ENCODE results near the gene CNTN2.
A peak's percentile ranks its signal among the peaks of the same experiment; 100 is the strongest.

CNTN2 gene

DNA sequence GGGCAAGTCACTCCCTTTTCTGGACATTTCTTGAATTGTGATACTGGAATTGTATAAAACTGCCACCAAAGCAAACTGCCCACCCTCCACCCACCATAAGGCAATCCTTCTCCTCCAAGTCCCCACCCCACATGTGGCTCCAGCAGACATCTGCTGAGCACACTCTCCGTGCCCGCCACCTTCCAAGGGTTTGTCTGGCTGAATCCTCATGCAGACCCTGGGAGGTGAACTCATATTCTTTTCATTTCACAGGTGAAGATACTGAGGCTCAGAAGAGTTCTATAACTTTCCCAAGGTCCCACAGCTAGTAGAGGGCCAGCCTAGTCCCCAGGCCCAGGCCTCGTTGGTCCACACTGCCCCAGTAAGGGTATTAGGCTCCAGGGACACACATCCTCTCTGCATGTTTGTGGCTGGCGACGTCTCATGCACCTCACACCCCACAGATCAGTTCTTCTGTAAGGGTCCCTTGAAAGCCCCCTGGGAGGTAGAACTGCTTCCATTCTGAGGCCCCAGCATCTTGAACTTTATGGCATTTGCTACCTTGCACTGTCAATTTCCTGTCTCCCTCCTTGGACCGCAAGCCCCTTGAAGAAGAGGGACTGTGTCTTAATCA, 14.1 kb downstream of the CNTN2 start:
- no peak for DNase-seq (ENCODE audit: low spot score)

DNA sequence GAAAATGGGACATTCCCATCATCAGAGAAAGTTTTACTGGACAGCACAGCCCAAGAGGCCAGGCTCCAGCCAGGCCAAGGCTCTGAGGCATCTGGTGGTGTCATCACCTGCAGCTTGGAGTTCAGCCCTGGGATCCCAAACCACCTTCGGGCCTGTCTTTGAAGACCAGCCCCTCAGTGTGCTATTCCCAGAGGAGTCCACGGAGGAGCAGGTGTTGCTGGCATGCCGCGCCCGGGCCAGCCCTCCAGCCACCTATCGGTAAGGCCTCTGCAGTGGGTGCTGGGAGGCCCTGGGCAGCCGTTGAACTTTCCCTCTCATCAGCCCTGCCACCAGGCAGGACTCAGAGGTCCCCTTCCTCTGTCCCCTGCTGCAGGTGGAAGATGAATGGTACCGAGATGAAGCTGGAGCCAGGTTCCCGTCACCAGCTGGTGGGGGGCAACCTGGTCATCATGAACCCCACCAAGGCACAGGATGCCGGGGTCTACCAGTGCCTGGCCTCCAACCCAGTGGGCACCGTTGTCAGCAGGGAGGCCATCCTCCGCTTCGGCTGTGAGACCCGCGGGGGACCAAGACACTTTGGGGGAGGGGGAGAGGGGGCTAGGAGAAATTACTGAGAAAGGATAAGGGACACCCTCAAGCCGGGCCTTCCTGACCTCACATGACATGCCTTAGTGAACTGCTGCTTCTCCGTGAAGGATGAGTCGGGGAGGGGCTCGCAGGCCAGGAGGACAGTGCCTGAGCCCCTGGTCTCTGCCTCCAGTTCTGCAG, 15.0 kb downstream of the CNTN2 start:
- no peak for DNase-seq (ENCODE audit: low spot score)

DNA sequence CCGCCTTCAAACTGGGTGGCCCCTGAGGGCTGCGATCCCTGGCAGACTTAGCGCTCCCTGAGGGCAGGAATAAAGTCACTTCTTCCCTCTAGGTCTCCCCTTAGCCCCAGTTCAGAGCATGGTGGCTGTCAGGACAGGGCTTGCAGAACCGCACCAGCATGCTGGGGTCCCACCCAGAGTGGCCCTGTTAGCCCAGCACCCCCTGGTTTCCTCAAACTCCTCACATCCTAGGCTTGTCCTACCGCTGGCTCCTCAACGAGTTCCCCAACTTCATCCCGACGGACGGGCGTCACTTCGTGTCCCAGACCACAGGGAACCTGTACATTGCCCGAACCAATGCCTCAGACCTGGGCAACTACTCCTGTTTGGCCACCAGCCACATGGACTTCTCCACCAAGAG, 15.8 kb downstream of the CNTN2 start:
- no peak for DNase-seq (ENCODE audit: low spot score)

DNA sequence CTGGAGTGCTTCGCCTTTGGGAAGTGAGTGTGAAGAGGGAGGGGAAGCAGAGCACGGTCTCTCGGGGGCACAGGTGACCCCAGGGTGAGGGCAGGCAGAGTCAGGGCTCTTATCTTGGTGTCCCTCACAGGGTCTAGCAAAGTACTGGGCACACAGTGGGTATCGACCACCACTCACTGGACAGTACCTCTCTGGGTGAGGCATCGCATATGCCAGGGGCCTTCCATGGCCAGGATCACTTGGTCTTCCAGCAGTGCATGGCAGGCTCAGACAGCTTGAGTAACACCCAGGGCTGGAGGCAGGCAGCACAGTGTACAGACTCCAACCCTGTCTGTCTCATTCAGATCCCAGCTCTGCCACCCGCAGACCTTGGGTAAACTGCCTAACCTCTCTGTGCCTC, 16.6 kb downstream of the CNTN2 start:
- DNase-seq (ENCODE audit: low spot score) = no peak

DNA sequence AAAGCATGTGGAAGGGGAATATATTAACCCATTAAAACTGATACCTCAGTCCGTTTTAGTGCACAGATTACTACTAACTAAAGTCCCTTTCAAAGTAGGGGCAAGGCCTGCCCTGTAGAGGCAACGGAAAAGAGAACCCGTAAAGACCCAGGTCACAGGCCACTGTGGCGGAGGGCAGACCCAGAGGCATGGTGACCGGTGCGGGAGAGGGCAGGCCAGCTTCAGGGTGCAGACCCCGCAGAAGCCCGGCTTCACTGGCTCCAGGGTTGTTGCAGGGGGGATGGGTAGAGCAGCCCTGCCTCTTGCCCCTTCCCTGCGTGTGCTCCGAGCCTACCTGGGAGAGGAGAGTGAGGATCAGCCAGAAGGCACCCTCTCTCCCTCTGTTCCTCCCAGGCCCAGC, 17.7 kb downstream of the CNTN2 start:
- DNase-seq (ENCODE audit: low spot score) = no peak

DNA sequence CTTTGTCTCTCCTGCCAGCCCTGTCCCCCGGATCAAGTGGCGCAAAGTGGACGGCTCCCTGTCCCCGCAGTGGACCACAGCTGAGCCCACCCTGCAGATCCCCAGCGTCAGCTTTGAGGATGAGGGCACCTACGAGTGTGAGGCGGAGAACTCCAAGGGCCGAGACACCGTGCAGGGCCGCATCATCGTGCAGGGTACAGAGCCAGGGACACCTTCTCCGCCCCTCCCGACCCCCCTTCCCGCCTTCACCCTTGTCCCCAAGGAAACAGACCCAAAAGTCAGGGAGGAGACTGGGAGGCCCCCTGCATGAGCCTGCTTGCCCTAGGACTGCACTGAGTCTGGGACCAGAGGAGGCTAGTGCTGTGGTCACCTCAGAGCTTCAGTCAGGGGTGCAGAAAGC, 18.2 kb downstream of the CNTN2 start:
- no peak for DNase-seq (ENCODE audit: low spot score)

DNA sequence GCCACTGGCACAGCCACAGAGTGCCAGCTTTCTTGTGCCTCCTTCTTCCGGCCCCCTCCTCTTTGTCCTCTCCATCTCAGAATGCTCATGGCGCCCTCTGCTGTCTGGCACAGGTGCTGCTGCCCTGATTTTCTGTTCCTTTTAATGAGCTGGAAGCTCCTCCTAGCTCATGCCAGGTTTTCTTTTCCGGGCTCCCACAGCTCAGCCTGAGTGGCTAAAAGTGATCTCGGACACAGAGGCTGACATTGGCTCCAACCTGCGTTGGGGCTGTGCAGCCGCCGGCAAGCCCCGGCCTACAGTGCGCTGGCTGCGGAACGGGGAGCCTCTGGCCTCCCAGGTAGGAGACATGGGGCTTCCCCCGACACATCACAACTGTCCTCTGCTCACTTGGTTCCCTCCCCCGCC, 18.7 kb downstream of the CNTN2 start:
- peak; percentile 51 for DNase-seq (ENCODE audit: low spot score)

DNA sequence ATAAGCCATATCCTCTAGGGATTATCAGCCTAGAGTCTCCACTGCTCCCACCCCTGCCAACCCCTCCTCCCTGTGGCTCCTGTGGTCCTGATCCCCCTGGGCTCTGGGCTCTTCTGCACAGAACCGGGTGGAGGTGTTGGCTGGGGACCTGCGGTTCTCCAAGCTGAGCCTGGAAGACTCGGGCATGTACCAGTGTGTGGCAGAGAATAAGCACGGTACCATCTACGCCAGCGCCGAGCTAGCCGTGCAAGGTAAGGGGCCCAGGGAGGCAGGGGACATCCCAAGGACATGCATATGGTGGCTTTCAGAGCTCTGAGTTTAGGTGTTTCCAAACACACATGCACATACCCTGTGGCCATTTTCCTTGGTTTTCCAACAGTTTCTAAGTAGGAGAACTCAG, 19.3 kb downstream of the CNTN2 start:
- no peak for DNase-seq (ENCODE audit: low spot score)

DNA sequence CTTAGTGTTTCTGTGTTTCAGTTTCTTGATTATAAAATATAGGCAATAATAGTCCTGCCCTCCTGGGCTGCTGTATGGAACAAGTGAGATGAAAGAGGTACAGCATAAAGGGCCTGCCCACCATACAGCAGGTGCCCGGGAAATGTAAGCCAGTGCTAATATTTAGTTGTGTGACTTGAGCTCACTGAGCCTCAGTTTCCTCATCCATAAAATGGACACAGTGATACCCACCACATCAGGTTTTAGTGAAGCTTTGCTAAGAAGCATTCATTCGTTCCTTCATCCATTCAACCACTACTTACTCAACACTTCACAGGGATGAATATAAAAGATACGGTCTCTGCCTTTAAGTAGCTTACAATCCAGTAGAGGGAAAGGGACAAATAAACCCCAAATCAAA, 19.9 kb downstream of the CNTN2 start:
- no peak for DNase-seq (ENCODE audit: low spot score)

DNA sequence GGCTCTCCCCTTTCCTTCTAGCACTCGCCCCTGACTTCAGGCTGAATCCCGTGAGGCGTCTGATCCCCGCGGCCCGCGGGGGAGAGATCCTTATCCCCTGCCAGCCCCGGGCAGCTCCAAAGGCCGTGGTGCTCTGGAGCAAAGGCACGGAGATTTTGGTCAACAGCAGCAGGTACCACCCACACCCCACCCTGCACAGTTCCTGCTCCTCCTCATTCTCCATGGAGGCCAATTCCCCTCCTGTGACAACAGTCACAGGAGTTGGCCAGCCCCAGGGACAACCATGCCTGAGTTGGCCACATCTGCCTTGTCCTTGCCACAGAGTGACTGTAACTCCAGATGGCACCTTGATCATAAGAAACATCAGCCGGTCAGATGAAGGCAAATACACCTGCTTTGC, 21.3 kb downstream of the CNTN2 start:
- no peak for DNase-seq (ENCODE audit: low spot score)

DNA sequence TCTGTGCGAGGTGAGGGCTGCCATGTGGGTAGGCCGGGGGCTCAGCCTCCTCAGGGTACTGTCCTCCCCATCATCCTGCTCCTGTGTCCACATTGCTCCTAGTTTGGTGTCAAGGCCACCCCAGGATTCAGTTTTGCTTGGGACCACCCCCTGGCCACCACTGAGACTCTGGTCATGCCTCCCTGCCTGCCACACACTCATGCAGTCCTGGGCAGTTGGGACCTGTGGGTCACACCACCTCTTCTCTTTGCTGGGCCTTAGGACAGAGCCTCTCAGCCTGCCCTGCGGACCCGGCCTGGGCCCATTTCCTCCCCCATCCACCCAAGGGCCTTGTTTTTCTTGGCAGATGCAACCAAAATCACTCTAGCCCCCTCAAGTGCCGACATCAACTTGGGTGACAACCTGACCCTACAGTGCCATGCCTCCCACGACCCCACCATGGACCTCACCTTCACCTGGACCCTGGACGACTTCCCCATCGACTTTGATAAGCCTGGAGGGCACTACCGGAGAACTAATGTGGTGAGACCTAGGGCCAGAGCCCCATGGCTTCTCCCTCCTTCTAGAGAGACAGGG, 21.8 kb downstream of the CNTN2 start:
- no peak for DNase-seq (ENCODE audit: low spot score)

DNA sequence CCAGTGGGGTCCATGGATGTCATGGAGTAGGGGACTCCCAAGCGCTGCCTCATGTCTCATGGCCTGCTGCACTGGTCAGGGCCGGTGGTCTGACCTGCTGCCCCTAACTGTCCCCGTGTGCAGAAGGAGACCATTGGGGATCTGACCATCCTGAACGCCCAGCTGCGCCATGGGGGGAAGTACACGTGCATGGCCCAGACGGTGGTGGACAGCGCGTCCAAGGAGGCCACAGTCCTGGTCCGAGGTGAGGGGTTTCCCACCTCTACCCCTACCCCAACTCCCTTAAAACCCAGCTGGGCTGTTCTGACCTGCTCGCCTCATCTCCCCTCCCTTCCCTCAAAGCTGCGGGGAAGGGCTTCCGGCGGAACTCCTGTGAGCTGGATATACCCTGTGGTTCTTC, 22.7 kb downstream of the CNTN2 start:
- DNase-seq (ENCODE audit: low spot score) = no peak

DNA sequence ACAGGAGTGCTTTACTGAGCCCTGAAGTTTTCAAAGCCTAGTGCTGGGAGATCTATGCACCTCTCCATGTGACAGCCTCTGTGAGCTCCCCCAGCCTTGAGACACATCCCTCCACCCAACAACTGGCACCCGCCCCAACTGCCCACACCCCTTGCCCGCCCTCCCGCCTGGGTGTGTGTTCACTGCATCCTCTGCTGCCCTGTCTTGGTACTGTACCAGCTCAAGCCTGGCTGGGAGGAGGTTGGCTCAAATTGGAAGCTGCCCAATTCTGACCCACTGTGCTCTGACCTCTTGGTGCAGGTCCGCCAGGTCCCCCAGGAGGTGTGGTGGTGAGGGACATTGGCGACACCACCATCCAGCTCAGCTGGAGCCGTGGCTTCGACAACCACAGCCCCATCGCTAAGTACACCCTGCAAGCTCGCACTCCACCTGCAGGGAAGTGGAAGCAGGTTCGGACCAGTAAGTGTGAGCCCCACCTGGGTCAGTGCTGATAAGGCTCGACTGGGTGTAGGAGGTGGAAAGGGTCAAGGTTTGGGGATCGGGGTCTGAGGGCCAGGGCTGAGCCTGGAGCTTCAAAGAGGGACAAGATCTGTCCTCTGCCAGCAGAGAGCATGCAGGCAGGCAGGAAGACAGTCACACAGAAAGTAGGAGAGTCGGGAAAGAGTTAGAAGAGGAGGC, 23.3 kb downstream of the CNTN2 start:
- DNase-seq (ENCODE audit: low spot score) = no peak

DNA sequence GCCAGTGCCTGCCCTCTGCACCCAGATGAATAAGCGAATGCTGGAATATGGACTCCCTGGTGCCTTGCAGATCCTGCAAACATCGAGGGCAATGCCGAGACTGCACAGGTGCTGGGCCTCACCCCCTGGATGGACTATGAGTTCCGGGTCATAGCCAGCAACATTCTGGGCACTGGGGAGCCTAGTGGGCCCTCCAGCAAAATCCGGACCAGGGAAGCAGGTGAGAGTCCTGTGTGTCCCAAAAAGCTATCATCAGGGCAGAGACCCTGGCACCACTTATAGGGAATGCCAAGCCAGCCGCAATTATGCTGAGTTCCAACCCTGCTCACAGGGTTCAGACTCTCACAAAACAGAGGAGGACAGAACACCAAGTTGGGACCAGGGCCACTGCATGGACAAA, 24.0 kb downstream of the CNTN2 start:
- DNase-seq (ENCODE audit: low spot score) = no peak

DNA sequence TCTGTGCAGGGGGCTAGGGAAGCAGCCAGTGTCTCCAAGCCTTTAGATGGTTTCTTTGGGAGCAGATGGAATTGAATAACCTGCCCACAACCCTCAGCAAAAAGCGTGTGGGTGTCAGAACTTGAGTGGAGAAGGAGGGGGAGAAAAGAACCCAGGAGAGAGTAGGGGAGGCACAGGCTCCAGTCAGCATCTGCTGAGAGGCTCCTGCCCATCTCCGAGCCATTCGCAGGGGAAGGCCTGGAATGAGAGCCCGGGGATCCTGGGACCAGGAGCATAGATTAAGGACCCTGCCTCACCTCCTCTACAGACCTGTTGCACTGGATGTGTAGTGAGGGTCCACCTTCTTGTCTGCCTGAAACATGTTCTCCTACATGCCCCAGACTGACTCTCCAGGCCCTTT, 25.0 kb downstream of the CNTN2 start:
- DNase-seq (ENCODE audit: low spot score) = no peak

DNA sequence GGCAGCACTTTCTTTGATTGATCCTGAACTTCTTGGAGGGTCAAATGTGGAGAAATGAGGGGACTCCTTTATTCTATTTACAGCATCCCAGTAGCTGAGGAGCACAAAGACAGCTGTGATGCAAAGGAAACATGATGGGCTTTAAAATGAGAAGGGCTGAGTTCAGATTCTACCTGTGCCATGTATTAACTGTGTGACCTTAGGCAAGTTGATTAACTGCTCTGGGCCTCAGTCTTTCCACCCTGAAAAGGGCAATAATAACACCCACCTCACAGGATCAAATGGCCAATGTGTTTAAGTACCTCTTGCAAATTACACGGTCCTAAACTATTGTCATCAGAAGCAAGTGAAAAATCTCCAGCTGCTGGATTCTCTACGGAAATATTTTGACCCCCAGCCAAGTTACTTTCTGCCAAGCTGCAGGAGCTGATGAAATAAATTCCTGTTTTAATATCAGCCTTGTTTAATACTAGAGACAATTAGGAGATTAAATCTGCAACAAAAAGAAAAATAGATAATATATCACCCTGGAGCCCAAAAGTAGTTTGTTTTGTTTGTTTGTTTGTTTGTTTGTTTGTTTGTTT, 25.5 kb downstream of the CNTN2 start:
- no peak for DNase-seq (ENCODE audit: low spot score)

DNA sequence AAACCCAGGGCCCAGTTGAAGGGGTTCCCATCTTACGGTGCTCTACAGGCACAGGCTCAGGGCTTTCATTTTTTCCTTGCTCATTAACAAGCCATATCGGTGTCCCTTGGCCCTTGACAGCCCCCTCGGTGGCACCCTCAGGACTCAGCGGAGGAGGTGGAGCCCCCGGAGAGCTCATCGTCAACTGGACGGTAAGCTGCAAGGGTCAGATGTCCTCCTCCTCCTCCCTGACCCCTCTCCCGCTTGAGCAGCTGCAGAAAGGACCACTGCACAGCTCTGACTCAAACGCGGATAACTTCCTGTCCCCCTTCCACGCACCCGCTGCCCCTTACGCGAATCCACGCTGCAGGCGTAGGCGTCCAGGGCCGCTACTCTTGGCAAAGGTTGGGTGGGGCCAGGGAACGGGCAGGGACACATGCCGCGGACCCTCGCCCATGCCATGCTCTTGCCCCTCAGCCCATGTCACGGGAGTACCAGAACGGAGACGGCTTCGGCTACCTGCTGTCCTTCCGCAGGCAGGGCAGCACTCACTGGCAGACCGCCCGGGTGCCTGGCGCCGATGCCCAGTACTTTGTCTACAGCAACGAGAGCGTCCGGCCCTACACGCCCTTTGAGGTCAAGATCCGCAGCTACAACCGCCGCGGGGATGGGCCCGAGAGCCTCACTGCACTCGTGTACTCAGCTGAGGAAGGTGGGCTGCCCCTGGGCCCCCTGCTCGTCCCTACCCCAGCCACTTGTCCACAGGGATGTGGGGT, 26.5 kb downstream of the CNTN2 start:
- DNase-seq (ENCODE audit: low spot score) = no peak

DNA sequence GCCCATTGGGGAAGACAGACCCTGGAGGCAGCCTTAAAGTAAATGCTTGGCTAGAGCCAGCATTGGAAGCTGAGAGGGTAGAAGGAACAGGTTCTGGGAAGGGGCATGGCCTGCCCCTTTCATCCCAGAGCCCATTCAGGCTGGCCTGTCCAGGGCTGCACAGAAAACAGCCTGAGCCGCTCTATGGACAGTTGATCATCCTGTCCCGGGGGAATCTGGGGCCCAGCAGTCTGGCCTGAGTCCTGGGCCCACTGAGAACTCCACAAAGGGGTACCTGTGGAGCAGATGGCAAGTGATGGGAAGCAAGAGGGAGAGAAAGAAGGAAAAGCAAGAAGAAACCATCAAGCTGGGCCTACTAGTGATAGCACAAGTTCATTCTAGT, 28.0 kb downstream of the CNTN2 start:
- no peak for DNase-seq (ENCODE audit: low spot score)

DNA sequence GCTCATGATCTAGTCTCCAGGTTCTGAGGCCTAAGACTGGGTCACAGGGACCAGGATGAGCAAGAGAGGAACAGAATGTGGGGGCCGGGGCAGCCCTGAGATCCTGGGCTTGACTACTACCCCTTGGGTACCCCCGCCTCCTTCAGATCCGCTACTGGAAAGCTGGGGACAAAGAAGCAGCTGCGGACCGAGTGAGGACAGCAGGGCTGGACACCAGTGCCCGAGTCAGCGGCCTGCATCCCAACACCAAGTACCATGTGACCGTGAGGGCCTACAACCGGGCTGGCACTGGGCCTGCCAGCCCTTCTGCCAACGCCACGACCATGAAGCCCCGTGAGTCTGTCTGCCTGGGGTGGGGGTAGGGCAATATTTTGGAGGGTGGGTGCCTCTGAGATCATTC, 28.8 kb downstream of the CNTN2 start:
- DNase-seq (ENCODE audit: low spot score) = no peak

DNA sequence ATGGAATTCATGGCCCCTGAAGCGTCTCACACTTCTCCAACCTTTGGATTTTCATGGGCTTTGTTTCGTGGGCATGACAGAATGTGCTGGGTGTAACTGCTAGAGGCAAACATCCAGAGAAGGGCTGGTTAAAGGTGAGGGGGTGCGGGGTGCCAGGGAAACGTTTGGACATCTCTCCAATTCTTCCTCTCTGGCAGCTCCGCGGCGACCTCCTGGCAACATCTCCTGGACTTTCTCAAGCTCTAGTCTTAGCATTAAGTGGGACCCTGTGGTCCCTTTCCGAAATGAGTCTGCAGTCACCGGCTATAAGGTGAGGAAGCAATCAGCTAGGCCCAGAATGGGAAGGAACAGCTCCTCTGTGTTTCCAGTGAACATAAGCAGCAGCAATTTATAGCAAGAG, 29.3 kb downstream of the CNTN2 start:
- DNase-seq (ENCODE audit: low spot score) = no peak

DNA sequence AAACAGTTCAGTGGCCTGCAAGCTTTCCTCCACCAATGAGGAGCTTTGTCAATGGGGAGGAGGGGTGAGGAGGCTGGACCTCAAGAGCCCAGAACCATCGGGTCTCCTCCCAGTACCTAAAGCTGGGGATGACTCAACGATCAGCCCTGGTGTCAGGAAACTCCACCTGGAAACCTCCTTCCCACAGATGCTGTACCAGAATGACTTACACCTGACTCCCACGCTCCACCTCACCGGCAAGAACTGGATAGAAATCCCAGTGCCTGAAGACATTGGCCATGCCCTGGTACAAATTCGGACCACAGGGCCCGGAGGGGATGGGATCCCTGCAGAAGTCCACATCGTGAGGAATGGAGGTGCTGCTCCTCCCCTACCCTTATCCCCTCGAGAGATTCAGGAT, 29.9 kb downstream of the CNTN2 start:
- no peak for DNase-seq (ENCODE audit: low spot score)

DNA sequence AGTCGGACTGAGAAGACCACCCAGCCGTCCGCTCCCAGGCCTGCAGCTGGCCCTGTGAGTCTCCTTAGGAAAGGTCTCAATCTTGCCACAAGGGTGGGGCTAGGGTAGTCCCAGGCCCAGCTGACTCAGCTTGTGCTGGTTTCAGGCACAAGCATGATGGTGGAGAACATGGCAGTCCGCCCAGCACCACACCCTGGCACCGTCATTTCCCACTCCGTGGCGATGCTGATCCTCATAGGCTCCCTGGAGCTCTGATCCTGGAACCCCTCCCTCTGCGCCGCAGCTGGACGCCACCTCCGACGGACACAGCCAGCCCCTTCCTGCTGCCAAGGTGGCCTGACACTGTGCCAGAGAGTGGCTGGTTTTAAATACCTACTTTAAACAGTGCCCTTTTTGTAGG, 30.5 kb downstream of the CNTN2 start:
- DNase-seq (ENCODE audit: low spot score) = no peak
